OCI-LY1 (cell line): ENCODE results near the gene CCDC43.

Source experiments
- H2AFZ ChIP-seq: fragments of 200-600 bp; sonication (generic), shearing (Covaris generic); 2 replicates; pipeline ENCODE4 v1.6.0; 2014; ENCODE audit warnings: antibody characterized with exemption, mild to moderate bottlenecking, low read length
- H3F3A ChIP-seq: fragments of 200-600 bp; sonication (generic), shearing (Covaris generic); 2 replicates; pipeline ENCODE4 v1.6.0; 2014; ENCODE audit warnings: mild to moderate bottlenecking, antibody characterized with exemption, low read length, moderate library complexity; ENCODE audit not compliant: insufficient read depth
- H3K27ac ChIP-seq: fragments of 200-600 bp; sonication (generic); 2 replicates; pipeline ENCODE4 v1.5.1; 2014; ENCODE audit warnings: low read length, mixed run types, mild to moderate bottlenecking, low read depth; ENCODE audit not compliant: poor library complexity, severe bottlenecking
- H3K27me3 ChIP-seq: fragments of 200-600 bp; sonication (generic); 2 replicates; pipeline ENCODE4 v1.6.0; 2014; ENCODE audit warnings: antibody characterized with exemption, mild to moderate bottlenecking, low read length, moderate library complexity; ENCODE audit not compliant: insufficient read depth
- H3K36me3 ChIP-seq: fragments of 200-600 bp; sonication (generic); 2 replicates; pipeline ENCODE4 v1.6.1; 2014; ENCODE audit warnings: mild to moderate bottlenecking, antibody characterized with exemption, low read length, moderate library complexity, mixed read lengths; ENCODE audit not compliant: insufficient read depth
- H3K4me1 ChIP-seq: fragments of 200-600 bp; sonication (generic); 2 replicates; pipeline ENCODE4 v1.5.1; 2014; ENCODE audit warnings: mild to moderate bottlenecking, low read length, moderate library complexity; ENCODE audit not compliant: insufficient read depth, severe bottlenecking
- H3K4me2 ChIP-seq: fragments of 200-600 bp; sonication (generic), shearing (Covaris generic); 2 replicates; pipeline ENCODE4 v1.6.1; 2014; ENCODE audit warnings: low read length
- H3K4me3 ChIP-seq: fragments of 200-600 bp; sonication (generic); 2 replicates; pipeline ENCODE4 v1.5.1; 2014; ENCODE audit warnings: low read length, low read depth, mild to moderate bottlenecking, mixed read lengths; ENCODE audit not compliant: poor library complexity, severe bottlenecking
- H3K79me2 ChIP-seq: fragments of 200-600 bp; shearing (Covaris generic); 2 replicates; pipeline ENCODE4 v1.6.1; 2016; ENCODE audit warnings: mixed run types, low read length, mixed read lengths; ENCODE audit not compliant: insufficient read depth
- H3K9ac ChIP-seq: fragments of 200-600 bp; sonication (generic), shearing (Covaris generic); 2 replicates; pipeline ENCODE4 v1.6.1; 2014; ENCODE audit warnings: mild to moderate bottlenecking, low read length, mixed read lengths
- H3K9me2 ChIP-seq: fragments of 200-600 bp; sonication (generic), shearing (Covaris generic); 2 replicates; pipeline ENCODE4 v1.6.1; 2014; ENCODE audit warnings: low read depth, mild to moderate bottlenecking, low read length, mixed read lengths
- H3K9me3 ChIP-seq: fragments of 200-600 bp; shearing (Covaris generic); 2 replicates; pipeline ENCODE4 v1.6.1; 2014; ENCODE audit warnings: low read length, mixed read lengths
- H4K20me1 ChIP-seq: fragments of 200-600 bp; sonication (generic), shearing (Covaris generic); 2 replicates; pipeline ENCODE4 v1.6.0; 2016; ENCODE audit warnings: mild to moderate bottlenecking, low read length; ENCODE audit not compliant: insufficient read depth
- CTCF ChIP-seq: fragments of 200-600 bp; sonication (generic), shearing (Covaris generic); IDR thresholded peaks from 2 replicates; pipeline ENCODE4 v1.5.1; 2017; ENCODE audit warnings: mild to moderate bottlenecking, antibody characterized with exemption, low read length, moderate library complexity, mixed read lengths
- EZH2 ChIP-seq: fragments of 200-600 bp; sonication (generic), shearing (Covaris generic); IDR thresholded peaks from 2 replicates; pipeline ENCODE4 v1.8.0; 2017; ENCODE audit warnings: borderline replicate concordance, mixed run types, mild to moderate bottlenecking, antibody characterized with exemption, low read length, moderate library complexity, mixed read lengths

Gene CCDC43

GRCh38 chr17:44633998-44634397 is 55.6 kb downstream of the CCDC43 start:
- Histone ChIP-seq H3K9ac (no peak overlapping the region), H3K27ac (no peak overlapping the region), H3K27me3 (no peaks in the 10 kb centered on the region; the same call in 1 of the 2 replicates), H3K79me2 (no peaks in the 10 kb centered on the region), H2AFZ (no peak overlapping the region), H3K36me3 (no peaks in the 10 kb centered on the region), H3K4me1 (peaks cover 2% of the 10 kb centered on the region), H3K4me3 (no peak overlapping the region), H3K4me2 (no peak overlapping the region), H3F3A (no peaks in the 10 kb centered on the region), H3K9me2 (no peaks in the 10 kb centered on the region), H4K20me1 (no peaks in the 10 kb centered on the region), H3K9me3 (no peaks in the 10 kb centered on the region)
- no peak for TF ChIP-seq CTCF
- TF ChIP-seq EZH2, result no peak

GRCh38 chr17:44630703-44631102 is 58.9 kb downstream of the CCDC43 start:
- no peaks in the 10 kb centered on the region for H4K20me1 ChIP-seq
- H3K4me3 ChIP-seq, result no peak overlapping the region
- H3K9ac ChIP-seq, result no peak overlapping the region
- H3F3A ChIP-seq, result no peaks in the 10 kb centered on the region
- H3K4me2 ChIP-seq, result no peak overlapping the region
- no peaks in the 10 kb centered on the region; the same call in 1 of the 2 replicates for H3K27me3 ChIP-seq
- H3K36me3 ChIP-seq, result no peaks in the 10 kb centered on the region
- no peak for TF ChIP-seq EZH2
- no peak for TF ChIP-seq CTCF
- no peaks in the 10 kb centered on the region for H3K9me3 ChIP-seq
- H3K27ac ChIP-seq, result no peak overlapping the region
- H2AFZ ChIP-seq, result no peak overlapping the region
- no peaks in the 10 kb centered on the region for H3K79me2 ChIP-seq
- H3K9me2 ChIP-seq, result no peaks in the 10 kb centered on the region
- peaks cover 21% of the 10 kb centered on the region for H3K4me1 ChIP-seq

- peak overlapping the region; percentile 88 for H3K27ac ChIP-seq
- H3K4me1 ChIP-seq, result peaks cover 21% of the 10 kb centered on the region
- H3K9me3 ChIP-seq, result no peaks in the 10 kb centered on the region
- H2AFZ ChIP-seq, result no peak overlapping the region; the same call in 1 of the 2 replicates
- no peak overlapping the region for H3K4me2 ChIP-seq
- no peak overlapping the region for H3K9ac ChIP-seq
- no peaks in the 10 kb centered on the region for H3K36me3 ChIP-seq
- H4K20me1 ChIP-seq, result no peaks in the 10 kb centered on the region
- H3K9me2 ChIP-seq, result no peaks in the 10 kb centered on the region
- no peaks in the 10 kb centered on the region for H3K27me3 ChIP-seq
- no peaks in the 10 kb centered on the region for H3F3A ChIP-seq
- peak overlapping the region; percentile 58 for H3K4me3 ChIP-seq
- TF ChIP-seq CTCF (no peak), EZH2 (no peak)
- H3K79me2 ChIP-seq, result no peaks in the 10 kb centered on the region
These were observed 60.3 kb downstream of the CCDC43 start for GRCh38 chr17:44629314-44629713.
